Tibial nerve (tissue), 4 donors: ENCODE measurements around the gene RAB11FIP3.

Experiments used
- CTCF ChIP-seq, 5 experiments: fragments of 200-600 bp in 3 of 5; fragments of 450-650 bp in 2 of 5; sonication (generic) in 3 of 5; IDR thresholded peaks; one replicate each; pipeline ENCODE4 v1.5.1; 2016 to 2019; ENCODE audit warnings: antibody characterized with exemption in 5 of 5, mild to moderate bottlenecking in 3 of 5, moderate library complexity in 2 of 5
- EP300 ChIP-seq, 2 donors: sonication (generic); formaldehyde crosslinking; IDR thresholded peaks; one replicate each; pipeline ENCODE4 v1.6.1; 2017; ENCODE audit warnings: antibody characterized with exemption in 2 of 2, mild to moderate bottlenecking in 1 of 2
- POLR2A ChIP-seq, 2 donors: fragments of 450-650 bp; IDR thresholded peaks; one replicate each; pipeline ENCODE4 v1.6.1; 2017; ENCODE audit warnings: antibody characterized with exemption in 2 of 2, mild to moderate bottlenecking in 2 of 2, moderate library complexity in 2 of 2

GRCh38 chr16:381012-381788 is 44.2 kb upstream of the RAB11FIP3 start:
- TF ChIP-seq POLR2A (IDR thresholded peaks at IDR 0.05), result no peak
- no peak for TF ChIP-seq CTCF (IDR thresholded peaks at IDR 0.05)
- TF ChIP-seq EP300 (IDR thresholded peaks at IDR 0.05), result no peak
